SK-N-SH (cell line): ENCODE data around the gene IQGAP1. TPM values are rescaled to one million over a fixed set of nuclear protein-coding genes. Genes with fewer than 3 reads are reported as not detected.

ENCODE experiments used
- CTCF ChIA-PET: fragments of 300-600, 350-600 bp; formaldehyde crosslinking; extraction: SDS; loops from one replicate; lab custom pipeline; 2021; lab: Yijun Ruan, JAX
- POLR2A ChIA-PET: fragments of 350-600 bp; sonication (Branson Sonifier 250); formaldehyde crosslinking; extraction: SDS; loops from one replicate; lab custom pipeline; 2020; ENCODE audit warnings: antibody characterized with exemption, inconsistent platforms; lab: Yijun Ruan, JAX
- DNase-seq: peaks from one replicate; pipeline ENCODE4 v3.0.0; 2012
- H2AFZ ChIP-seq: fragments of 200-600 bp; sonication (generic); 2 replicates; pipeline ENCODE4 v1.8.1; 2016; ENCODE audit warnings: antibody characterized with exemption, mild to moderate bottlenecking, low read depth
- H3F3A ChIP-seq: fragments of 200-600 bp; sonication (generic); replicated peaks from 2 replicates; pipeline ENCODE3; 2016; ENCODE audit warnings: antibody characterized with exemption, mild to moderate bottlenecking; ENCODE audit not compliant: insufficient read depth
- H3K27ac ChIP-seq, 2 experiments: fragments of 200-500 bp in 1 of 2; fragments of 200-600 bp in 1 of 2; sonication (Bioruptor generic) in 1 of 2; sonication (generic), shearing (Covaris generic) in 1 of 2; 2 replicates each; pipeline versions ENCODE4 v1.5.1 to v1.6.1; 2014 to 2016; ENCODE audit warnings: low read depth in 2 of 2, inconsistent platforms in 1 of 2, low read length in 1 of 2, mild to moderate bottlenecking in 1 of 2, mixed read lengths in 1 of 2
- H3K27me3 ChIP-seq: fragments of 200-600 bp; sonication (generic), shearing (Covaris generic); 2 replicates; pipeline ENCODE4 v1.6.1; 2016; ENCODE audit warnings: mixed run types; ENCODE audit not compliant: insufficient read depth
- H3K36me3 ChIP-seq, 2 experiments: fragments of 200-500 bp in 1 of 2; fragments of 200-600 bp in 1 of 2; sonication (Bioruptor generic) in 1 of 2; sonication (generic) in 1 of 2; replicated peaks in 1 of 2; 2 replicates each; pipeline versions ENCODE3 to v1.5.1; 2014 to 2016; ENCODE audit warnings: low read length in 1 of 2, mild to moderate bottlenecking in 1 of 2; ENCODE audit not compliant: insufficient read depth in 2 of 2, control insufficient read depth in 1 of 2
- H3K4me1 ChIP-seq, 2 experiments: fragments of 200-500 bp in 1 of 2; fragments of 200-600 bp in 1 of 2; sonication (Bioruptor generic) in 1 of 2; sonication (generic), shearing (Covaris generic) in 1 of 2; 2 replicates each; pipeline versions ENCODE4 v1.5.1 to v1.6.1; 2014 to 2016; ENCODE audit warnings: low read depth in 1 of 2, low read length in 1 of 2, mixed run types in 1 of 2; ENCODE audit not compliant: insufficient read depth in 2 of 2, control insufficient read depth in 1 of 2
- H3K4me2 ChIP-seq: fragments of 200-600 bp; sonication (generic), shearing (Covaris generic); 2 replicates; pipeline ENCODE4 v1.6.1; 2017; ENCODE audit warnings: mixed run types
- H3K4me3 ChIP-seq, 2 experiments: fragments of 200-500 bp in 1 of 2; fragments of 200-600 bp in 1 of 2; sonication (Bioruptor generic) in 1 of 2; sonication (generic), shearing (Covaris generic) in 1 of 2; 2 replicates each; pipeline versions ENCODE4 v1.5.1 to v1.8.1; 2014 to 2016; ENCODE audit warnings: low read depth in 2 of 2, inconsistent platforms in 1 of 2, low read length in 1 of 2, mild to moderate bottlenecking in 1 of 2, mixed read lengths in 1 of 2, moderate library complexity in 1 of 2
- H3K79me2 ChIP-seq: fragments of 200-600 bp; sonication (generic); 2 replicates; pipeline ENCODE4 v1.8.1; 2017; ENCODE audit warnings: mild to moderate bottlenecking; ENCODE audit not compliant: insufficient read depth
- H3K9ac ChIP-seq: fragments of 200-600 bp; sonication (generic); 2 replicates; pipeline ENCODE4 v1.6.1; 2017; ENCODE audit warnings: mixed run types
- H3K9me2 ChIP-seq: fragments of 200-600 bp; sonication (generic); 2 replicates; pipeline ENCODE4 v1.6.1; 2017; ENCODE audit warnings: mixed run types
- H3K9me3 ChIP-seq: fragments of 200-600 bp; sonication (generic); 2 replicates; pipeline ENCODE4 v1.6.1; 2017; ENCODE audit warnings: mixed run types, mild to moderate bottlenecking, moderate library complexity
- H4K20me1 ChIP-seq: fragments of 200-600 bp; sonication (generic); 2 replicates; pipeline ENCODE4 v1.6.1; 2017; ENCODE audit warnings: mild to moderate bottlenecking, mixed run types; ENCODE audit not compliant: insufficient read depth
- ELF1 ChIP-seq: IDR thresholded peaks from 2 replicates; pipeline ENCODE4 v1.4.0; 2012
- EP300 ChIP-seq, 2 experiments: IDR thresholded peaks; 2 replicates each; pipeline versions ENCODE4 v1.4.0 to v1.6.1; 2012; ENCODE audit warnings: borderline replicate concordance in 1 of 2, low read depth in 1 of 2, low read length in 1 of 2
- EZH2phosphoT487 ChIP-seq: fragments of 200-600 bp; sonication (generic); IDR thresholded peaks from 2 replicates; pipeline ENCODE4 v1.6.1; 2017; ENCODE audit warnings: low read depth, mixed run types, mild to moderate bottlenecking, antibody characterized with exemption, moderate library complexity, borderline replicate concordance
- JUND ChIP-seq: IDR thresholded peaks from 2 replicates; pipeline ENCODE4 v1.4.0; 2012
- MEF2A ChIP-seq: IDR thresholded peaks from 2 replicates; pipeline ENCODE4 v1.4.0; 2012; ENCODE audit warnings: low read depth, borderline replicate concordance
- POLR2AphosphoS5 ChIP-seq: IDR thresholded peaks from 2 replicates; pipeline ENCODE4 v1.6.1; 2012; ENCODE audit warnings: low read depth, low read length
- RCOR1 ChIP-seq: fragments of 150-350 bp; IDR thresholded peaks from 2 replicates; pipeline ENCODE4 v1.6.1; 2017; ENCODE audit warnings: antibody characterized with exemption, low read length
- RFX5 ChIP-seq: IDR thresholded peaks from 2 replicates; pipeline ENCODE4 v1.6.1; 2012; ENCODE audit warnings: mild to moderate bottlenecking, improper control_type of control experiment, low read length
- RXRA ChIP-seq: IDR thresholded peaks from 2 replicates; pipeline ENCODE4 v1.4.0; 2012; ENCODE audit warnings: low read depth, mild to moderate bottlenecking, borderline replicate concordance
- SMC3 ChIP-seq: IDR thresholded peaks from 2 replicates; pipeline ENCODE4 v1.6.1; 2012; ENCODE audit warnings: low read depth, low read length, improper control_type of control experiment
- TCF12 ChIP-seq: IDR thresholded peaks from 2 replicates; pipeline ENCODE4 v1.4.0; 2012
- TEAD4 ChIP-seq: IDR thresholded peaks from 2 replicates; pipeline ENCODE4 v1.4.0; 2012; ENCODE audit warnings: mild to moderate bottlenecking, borderline replicate concordance; ENCODE audit not compliant: insufficient read depth
- ZBTB33 ChIP-seq: IDR thresholded peaks from 2 replicates; pipeline ENCODE4 v1.4.0; 2012; ENCODE audit warnings: low read depth, borderline replicate concordance
- WGBS: methylation state at CpG from one replicate; pipeline ENCODE4 v1.1.6; 2017; ENCODE audit warnings: low lambda C conversion rate; 5-methylcytosine and 5-hydroxymethylcytosine counted together
- polyA plus RNA-seq, 3 experiments: library from polyadenylated mRNA; depleted of rRNA; stranded (reverse); fragments of >200 nt; gene quantifications; 2 replicates each; pipeline ENCODE4 v1.2.3, GENCODE V29; 2012

Gene IQGAP1
- polyA plus RNA-seq, 1 of the 3 experiments (the other 2 are of a cell fraction): 56.5 TPM

- no peaks in the 10 kb centered on the region for H3K4me1 ChIP-seq
- H3K79me2 ChIP-seq: no peaks in the 10 kb centered on the region
- ChIA-PET POLR2A (interaction anchor here (0.6 kb wide), 1 partner anchor 30 kb away, joined by 7 read pairs; no protein-coding TSS in a partner anchor), CTCF (interaction anchor here (1.1 to 1.3 kb wide), 3 partner anchors 12 to 100 kb away, joined by 3 to 5 read pairs (median 5); no protein-coding TSS in a partner anchor)
- no peak for DNase-seq
- no peak overlapping the region for H3K9ac ChIP-seq
- H3K36me3 ChIP-seq: no peaks in the 10 kb centered on the region
- H2AFZ ChIP-seq: no peak overlapping the region
- H3K9me2 ChIP-seq: no peaks in the 10 kb centered on the region
- no peak overlapping the region for H3K4me3 ChIP-seq
- no peak overlapping the region for H3K4me2 ChIP-seq
- no peaks in the 10 kb centered on the region for H3K27me3 ChIP-seq
- H4K20me1 ChIP-seq: no peaks in the 10 kb centered on the region
- no peak for TF ChIP-seq ZBTB33
- TF ChIP-seq SMC3: no peak
- no peak for TF ChIP-seq RXRA
- no peak for TF ChIP-seq POLR2AphosphoS5
- TF ChIP-seq JUND: no peak
- no peak for TF ChIP-seq RFX5
- no peak for TF ChIP-seq TEAD4
- no peak for TF ChIP-seq ELF1
- no peak for TF ChIP-seq EP300 (IDR thresholded peaks at IDR 0.05; ENCODE audit: borderline replicate concordance in 1 of 2, low read depth in 1 of 2, low read length in 1 of 2)
- no peak for TF ChIP-seq MEF2A
- no peak overlapping the region for H3K27ac ChIP-seq
- peaks cover 4% of the 10 kb centered on the region for H3F3A ChIP-seq
- H3K9me3 ChIP-seq: no peaks in the 10 kb centered on the region
These were observed 5.7 kb upstream of the IQGAP1 start for GRCh38 chr15:90382320-90382719.

- Histone ChIP-seq H3K79me2 (peaks cover 28% of the 10 kb centered on the region), H3K27me3 (no peaks in the 10 kb centered on the region), H4K20me1 (peaks cover 19% of the 10 kb centered on the region), H3F3A (peaks cover 9% of the 10 kb centered on the region), H3K9me2 (no peaks in the 10 kb centered on the region)
- DNase-seq: no peak
- TF ChIP-seq ZBTB33 (no peak), RXRA (no peak), RCOR1 (no peak), JUND (no peak), TCF12 (no peak), SMC3 (no peak), EZH2phosphoT487 (no peak)
- TF ChIP-seq, all 33 proteins: peak for 0
- Histone ChIP-seq H3K36me3 (peaks cover 4 to 6% of the 10 kb centered on the region in 2 experiments), H3K4me3 (no peak overlapping the region), H3K9ac (no peak overlapping the region), H3K4me2 (no peak overlapping the region), H3K9me3 (no peaks in the 10 kb centered on the region), H2AFZ (no peak overlapping the region; the same call in 1 of the 2 replicates), H3K4me1 (peaks cover 3 to 7% of the 10 kb centered on the region in 2 experiments; a peak in 2 of 4 replicates), H3K27ac (no peak overlapping the region)
- WGBS: 91% methylated on average over 2 of the region's 2 CpGs
- ChIA-PET CTCF (interaction anchor here (1.0 kb wide), 1 partner anchor 24 kb away, joined by 3 read pairs; no protein-coding TSS in a partner anchor), POLR2A (no interaction called here)
These were observed 1.8 kb upstream of the IQGAP1 start for GRCh38 chr15:90386221-90386620.
